Measurements from ENCODE around the gene CNMD.

- TF ChIP-seq CTCF (IDR thresholded peaks at IDR 0.05) (no peak), MXI1 (IDR thresholded peaks at IDR 0.05; ENCODE audit: low read depth, low read length) (no peak), POLR2AphosphoS5 (IDR thresholded peaks at IDR 0.05; ENCODE audit: low read depth, low read length) (no peak), EZH2phosphoT487 (IDR thresholded peaks at IDR 0.05; ENCODE audit: borderline replicate concordance, low read depth) (no peak), FOXM1 (IDR thresholded peaks at IDR 0.05; ENCODE audit: low read depth) (no peak), RFX5 (IDR thresholded peaks at IDR 0.05; ENCODE audit: low read length) (no peak), REST (IDR thresholded peaks at IDR 0.05; ENCODE audit: low read depth, low read length) (no peak), MAX (IDR thresholded peaks at IDR 0.05; ENCODE audit: low read depth) (no peak)
Observed at GRCh38 chr13:52775511-52775910, 35.9 kb upstream of the CNMD start.
